GM18519 (cell line): Measurements from ENCODE around the gene LRRN2.
"Not testable (repeated sequence)": the region's sequence is repeated elsewhere in the genome, so short reads cannot be mapped to it uniquely, and the experiment has no call there.

Experiments
- ATAC-seq: cut with Tn5 transposase; IDR thresholded peaks from one replicate; pipeline ENCODE4 v1.9.1; 2021; ENCODE audit warnings: mild to moderate bottlenecking, moderate library complexity; ENCODE audit not compliant: unreplicated experiment, low FRiP score

The LRRN2 gene

GRCh38 chr1:204640578-204640977, 45.0 kb downstream of the LRRN2 start:
- no peak for ATAC-seq

- ATAC-seq, result no peak
Observed at GRCh38 chr1:204634260-204634910, 51.2 kb downstream of the LRRN2 start.

GRCh38 chr1:204633665-204634064, 51.9 kb downstream of the LRRN2 start:
- no peak for ATAC-seq

- ATAC-seq, result no peak
Observed at GRCh38 chr1:204630132-204630905, 55.2 kb downstream of the LRRN2 start.

- ATAC-seq, result not testable (repeated sequence)
Observed at GRCh38 chr1:204629459-204629858, 56.1 kb downstream of the LRRN2 start.

- no peak for ATAC-seq
Observed at GRCh38 chr1:204628868-204629267, 56.7 kb downstream of the LRRN2 start.

- no peak for ATAC-seq
Observed at GRCh38 chr1:204627436-204627835, 58.1 kb downstream of the LRRN2 start.

GRCh38 chr1:204626381-204626780, 59.2 kb downstream of the LRRN2 start:
- ATAC-seq, result no peak

GRCh38 chr1:204624631-204625216, 60.8 kb downstream of the LRRN2 start:
- ATAC-seq, result no peak

- ATAC-seq, result no peak
Observed at GRCh38 chr1:204623894-204624361, 61.6 kb downstream of the LRRN2 start.

- ATAC-seq, result no peak
Observed at GRCh38 chr1:204623365-204623893, 62.1 kb downstream of the LRRN2 start.

GRCh38 chr1:204621996-204622395, 63.5 kb downstream of the LRRN2 start:
- no peak for ATAC-seq

- ATAC-seq, result no peak
Observed at GRCh38 chr1:204621396-204621795, 64.1 kb downstream of the LRRN2 start.

- no peak for ATAC-seq
Observed at GRCh38 chr1:204619721-204620120, 65.8 kb downstream of the LRRN2 start.

- ATAC-seq, result no peak
Observed at GRCh38 chr1:204618148-204618760, 67.3 kb downstream of the LRRN2 start.

GRCh38 chr1:204617256-204618147, 68.0 kb downstream of the LRRN2 start:
- no peak for ATAC-seq

GRCh38 chr1:204616641-204617040, 68.9 kb downstream of the LRRN2 start:
- no peak for ATAC-seq

- ATAC-seq, result no peak
Observed at GRCh38 chr1:204615881-204616280, 69.7 kb downstream of the LRRN2 start.

- no peak for ATAC-seq
Observed at GRCh38 chr1:204613636-204614035, 71.9 kb downstream of the LRRN2 start.

GRCh38 chr1:204612326-204612725, 73.2 kb downstream of the LRRN2 start:
- no peak for ATAC-seq
